NCI-H82 (cell line): ENCODE measurements around the gene MYADML2.

Experiments used
- DNase-seq: peaks from one replicate; lab custom pipeline; 2025; lab: John Stamatoyannopoulos, UW

The MYADML2 gene

DNA sequence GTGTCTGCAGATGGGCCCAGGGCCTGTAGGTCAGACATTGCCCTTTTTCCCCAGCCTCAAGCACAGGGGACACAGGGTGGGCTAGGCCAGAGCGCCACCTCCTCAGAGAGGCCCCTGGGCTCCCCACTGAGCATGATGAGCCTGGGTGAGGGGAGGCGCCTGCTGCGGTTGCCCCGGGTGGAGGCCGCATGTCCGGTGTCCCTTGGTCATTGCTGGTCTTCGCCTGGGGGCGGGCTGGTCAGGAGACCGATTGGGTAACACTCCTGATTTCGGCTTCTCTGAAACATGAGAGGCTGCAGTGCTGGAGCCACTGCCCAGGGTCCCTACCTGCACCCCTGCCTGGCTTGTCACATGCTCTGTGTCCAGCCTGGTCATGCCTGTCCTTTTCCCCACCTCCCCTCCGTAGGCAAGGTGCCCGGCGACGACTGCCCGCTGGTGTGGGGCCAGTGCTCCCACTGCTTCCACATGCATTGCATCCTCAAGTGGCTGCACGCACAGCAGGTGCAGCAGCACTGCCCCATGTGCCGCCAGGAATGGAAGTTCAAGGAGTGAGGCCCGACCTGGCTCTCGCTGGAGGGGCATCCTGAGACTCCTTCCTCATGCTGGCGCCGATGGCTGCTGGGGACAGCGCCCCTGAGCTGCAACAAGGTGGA is 47.4 kb downstream of the MYADML2 start:
- no peak for DNase-seq

GRCh38 chr17:81898885-81899284 is 48.1 kb downstream of the MYADML2 start:
- DNase-seq: no peak

- no peak for DNase-seq
Measured at GRCh38 chr17:81898029-81898866, 48.8 kb downstream of the MYADML2 start.

- no peak for DNase-seq
Measured at GRCh38 chr17:81895400-81895799, 51.6 kb downstream of the MYADML2 start.

GRCh38 chr17:81891303-81891552 is 55.8 kb downstream of the MYADML2 start:
- no peak for DNase-seq

DNA sequence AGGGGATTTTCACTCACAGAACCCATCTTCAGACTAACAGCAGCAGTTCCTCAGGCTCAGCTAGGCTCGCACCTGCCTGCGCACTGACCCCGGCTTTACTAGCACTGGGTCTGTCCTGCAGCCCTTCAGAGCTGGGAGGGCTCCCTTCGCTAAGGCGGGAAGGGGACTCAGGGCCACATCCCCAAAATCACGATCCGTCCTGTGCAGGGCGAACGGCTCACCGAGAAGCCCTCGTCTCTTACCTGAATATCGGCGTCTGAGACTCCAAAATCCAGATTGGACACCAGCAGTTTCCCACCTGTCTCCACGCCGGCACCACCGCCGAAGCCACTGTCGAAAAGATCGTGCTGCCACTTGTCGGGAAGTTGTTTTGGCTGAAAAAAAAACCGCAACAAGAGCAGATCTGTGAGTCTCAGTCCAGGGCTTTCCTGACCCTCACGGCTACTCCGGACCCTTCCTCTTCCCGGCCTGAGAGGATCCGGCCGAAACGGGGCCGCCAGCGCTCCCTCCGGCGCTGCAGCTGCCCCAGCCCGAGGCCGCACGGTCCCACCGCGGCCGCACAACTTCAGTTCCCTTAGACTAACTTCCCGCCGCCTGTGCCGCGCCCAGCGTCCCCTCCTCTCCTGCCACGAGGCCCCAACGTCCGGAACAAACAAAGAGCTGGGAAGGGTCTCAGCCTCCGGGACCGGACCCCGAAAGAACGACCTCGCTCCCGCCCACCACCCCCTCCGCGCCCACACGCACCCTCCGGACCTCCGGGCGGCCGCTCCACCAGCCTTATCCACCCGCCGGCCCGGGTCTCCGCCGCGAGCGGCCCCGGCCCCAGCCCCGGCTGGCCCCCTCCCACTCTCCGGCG is 56.4 kb downstream of the MYADML2 start:
- peak; percentile 35 for DNase-seq
